Placental pericyte (primary cell): Measurements from ENCODE around the gene MYO9A. TPM values are rescaled to one million over a fixed set of nuclear protein-coding genes. Genes with fewer than 3 reads are reported as not detected.

ENCODE experiments used
- small RNA-seq: library from RNA; depleted of rRNA; stranded (forward); fragments of <200 nt; gene quantifications from one replicate; pipeline ENCODE3, GENCODE V24; 2012; ENCODE audit warnings: low replicate concordance
- total RNA-seq: library from RNA; depleted of rRNA; stranded (reverse); fragments of >200 nt; gene quantifications from 2 replicates; pipeline ENCODE4 v1.2.3, GENCODE V29; 2012

Gene MYO9A, protein sequence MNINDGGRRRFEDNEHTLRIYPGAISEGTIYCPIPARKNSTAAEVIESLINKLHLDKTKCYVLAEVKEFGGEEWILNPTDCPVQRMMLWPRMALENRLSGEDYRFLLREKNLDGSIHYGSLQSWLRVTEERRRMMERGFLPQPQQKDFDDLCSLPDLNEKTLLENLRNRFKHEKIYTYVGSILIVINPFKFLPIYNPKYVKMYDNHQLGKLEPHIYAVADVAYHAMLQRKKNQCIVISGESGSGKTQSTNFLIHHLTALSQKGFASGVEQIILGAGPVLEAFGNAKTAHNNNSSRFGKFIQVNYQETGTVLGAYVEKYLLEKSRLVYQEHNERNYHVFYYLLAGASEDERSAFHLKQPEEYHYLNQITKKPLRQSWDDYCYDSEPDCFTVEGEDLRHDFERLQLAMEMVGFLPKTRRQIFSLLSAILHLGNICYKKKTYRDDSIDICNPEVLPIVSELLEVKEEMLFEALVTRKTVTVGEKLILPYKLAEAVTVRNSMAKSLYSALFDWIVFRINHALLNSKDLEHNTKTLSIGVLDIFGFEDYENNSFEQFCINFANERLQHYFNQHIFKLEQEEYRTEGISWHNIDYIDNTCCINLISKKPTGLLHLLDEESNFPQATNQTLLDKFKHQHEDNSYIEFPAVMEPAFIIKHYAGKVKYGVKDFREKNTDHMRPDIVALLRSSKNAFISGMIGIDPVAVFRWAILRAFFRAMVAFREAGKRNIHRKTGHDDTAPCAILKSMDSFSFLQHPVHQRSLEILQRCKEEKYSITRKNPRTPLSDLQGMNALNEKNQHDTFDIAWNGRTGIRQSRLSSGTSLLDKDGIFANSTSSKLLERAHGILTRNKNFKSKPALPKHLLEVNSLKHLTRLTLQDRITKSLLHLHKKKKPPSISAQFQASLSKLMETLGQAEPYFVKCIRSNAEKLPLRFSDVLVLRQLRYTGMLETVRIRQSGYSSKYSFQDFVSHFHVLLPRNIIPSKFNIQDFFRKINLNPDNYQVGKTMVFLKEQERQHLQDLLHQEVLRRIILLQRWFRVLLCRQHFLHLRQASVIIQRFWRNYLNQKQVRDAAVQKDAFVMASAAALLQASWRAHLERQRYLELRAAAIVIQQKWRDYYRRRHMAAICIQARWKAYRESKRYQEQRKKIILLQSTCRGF (N-terminal part only)
- total RNA-seq = 35.5 and 41.9 TPM in 2 replicates

DNA sequence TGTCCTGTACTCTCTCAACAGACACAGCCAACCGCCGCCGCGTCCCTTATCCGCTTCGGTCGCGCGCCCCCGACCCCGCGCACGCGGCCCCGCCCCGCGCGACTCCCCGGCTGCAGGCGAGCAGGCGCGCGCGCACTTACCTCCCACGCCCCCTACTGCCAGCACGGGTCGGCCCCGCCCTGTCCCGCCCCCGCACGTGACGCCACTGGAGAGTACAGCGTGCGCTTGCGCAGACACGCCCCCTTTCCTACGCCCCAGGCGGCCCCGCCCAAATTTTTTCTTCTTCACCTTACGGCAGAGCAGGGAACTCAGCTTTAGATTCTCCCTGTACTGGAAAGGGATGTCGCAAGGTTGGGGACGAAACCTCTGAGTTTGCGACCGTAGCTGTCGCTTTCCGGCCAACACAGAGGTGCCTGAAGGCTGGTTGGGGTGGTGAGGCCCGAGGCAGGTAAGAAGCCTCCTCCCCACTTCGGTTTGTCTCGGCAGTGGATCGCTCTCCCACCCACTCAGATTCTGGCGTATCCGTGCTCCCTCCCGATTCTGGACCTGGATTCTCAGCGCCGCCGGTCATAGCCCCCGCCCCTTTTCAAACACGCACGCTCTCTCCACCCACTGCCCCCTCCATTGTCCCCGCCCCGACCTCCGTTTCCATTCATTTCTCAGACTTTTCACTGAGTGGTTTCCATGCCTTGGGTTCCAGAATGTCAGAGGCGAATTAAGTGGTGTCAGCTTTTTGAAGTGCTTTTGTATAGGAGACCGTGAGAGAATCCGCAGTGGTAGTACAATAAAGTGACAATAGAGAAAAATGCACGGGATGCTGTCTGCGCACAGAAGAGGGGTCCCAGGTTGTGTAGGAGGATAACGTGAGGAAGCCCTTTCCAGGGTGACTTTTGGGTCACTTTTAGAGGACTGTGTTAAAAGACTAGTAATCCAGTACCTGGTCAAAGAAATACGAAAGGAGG, at the start of gene MYO9A, which contains the start of gene SENP8:
Gene MYO9A, minus strand, starts transcription at position 134 of the 962 bp plus-strand sequence. CDS start 71,587 bp downstream, outside the sequence.
Gene SENP8, plus strand, starts transcription at position 387 of the 962 bp plus-strand sequence. CDS start 21,221 bp downstream, outside the sequence.

DNA sequence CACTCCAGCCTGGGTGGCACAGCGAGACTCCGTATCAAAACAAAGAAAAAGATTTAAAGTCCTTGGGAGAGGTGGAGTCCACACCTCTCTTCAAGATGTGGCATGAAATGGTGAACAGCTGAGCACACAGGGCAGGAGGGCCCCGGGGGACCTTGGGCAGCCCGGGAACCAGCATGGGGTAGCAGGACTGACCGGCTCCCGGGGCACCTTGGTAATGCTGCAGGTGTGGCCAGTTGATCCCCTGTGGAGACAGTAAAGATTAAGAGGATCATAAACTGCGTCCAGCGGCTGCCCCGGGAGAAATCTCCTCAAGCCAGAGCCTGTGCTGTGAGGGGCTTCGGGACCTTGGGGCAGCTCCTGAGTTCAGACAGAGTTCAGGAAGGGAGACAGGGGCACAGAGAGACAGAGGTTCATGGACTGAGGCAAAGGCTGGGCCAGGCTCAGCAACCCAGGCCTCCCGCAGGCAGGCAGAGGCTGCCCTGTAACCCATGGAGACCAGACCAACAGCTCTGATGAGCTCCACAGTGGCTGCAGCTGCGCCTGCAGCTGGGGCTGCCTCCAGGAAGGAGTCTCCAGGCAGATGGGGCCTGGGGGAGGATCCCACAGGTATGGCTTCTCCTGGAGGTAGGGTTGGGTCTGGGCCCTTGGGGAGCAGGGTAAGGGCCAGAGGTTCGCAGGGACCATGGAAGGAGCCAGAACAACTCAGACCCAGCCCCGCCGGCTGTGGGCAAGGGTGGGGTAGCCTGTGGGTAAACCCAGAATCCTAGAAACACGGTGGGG, 307.5 kb downstream of the MYO9A start, which contains the start of gene NR2E3:
Gene NR2E3, plus strand, starts transcription at position 299 of the 780 bp plus-strand sequence. Its CDS starts 190 bp downstream, at position 489.

Small RNA genes lying within 50 kb of the gene (small RNA-seq; reads per million reads assigned to genes)
- not detected for gene RNA5SP399
- not detected for gene RNU2-65P

Other genes with a start within 250 kb of the MYO9A start
- gene SENP8, start 253 bp upstream of the MYO9A start, total RNA-seq = 1.1 TPM in 2 replicates
- 0.14 and 0.88 TPM in 2 replicates for gene GRAMD2A, start 79.6 kb upstream of the MYO9A start, total RNA-seq
- gene PKM, start 113.0 kb upstream of the MYO9A start, total RNA-seq = 1,680 and 2,649 TPM in 2 replicates
- 31.5 and 32.0 TPM in 2 replicates for gene PARP6, start 154.4 kb upstream of the MYO9A start, total RNA-seq
- under 0.01 and 0.22 TPM in 2 replicates for gene CELF6, start 202.0 kb upstream of the MYO9A start, total RNA-seq